ENCODE data around the gene FKBP3. TPM values are rescaled to one million over a fixed set of nuclear protein-coding genes. Genes with fewer than 3 reads are reported as not detected.

Gene FKBP3
- polyA plus RNA-seq, 3 donors, result 115 to 119 (median 119) TPM

- DNase-seq, result no peak
Observed at GRCh38 chr14:45068396-45068795, 65.9 kb downstream of the FKBP3 start.

- DNase-seq, result no peak
Observed at GRCh38 chr14:45066667-45067066, 67.6 kb downstream of the FKBP3 start.

GRCh38 chr14:45065956-45066355 lies 68.3 kb downstream of the FKBP3 start:
- DNase-seq, result no peak

Other genes starting within 250 kb of the FKBP3 start
- gene KLHL28, start 172.5 kb downstream of the FKBP3 start, polyA plus RNA-seq (ENCODE audit: insufficient read length in 3 of 3), result 10 to 100 TPM; 10.7 to 16.7 (median 14.9) TPM
- gene TOGARAM1, start 172.3 kb downstream of the FKBP3 start, polyA plus RNA-seq (ENCODE audit: insufficient read length in 3 of 3), result 10 to 100 TPM; 30.9 to 36.8 (median 34.8) TPM
- 10 to 100 TPM; 55.9 to 75.5 (median 69.7) TPM for gene PRPF39, start 50.4 kb downstream of the FKBP3 start, polyA plus RNA-seq (ENCODE audit: insufficient read length in 3 of 3)
- 10 to 100 TPM; 10.8 to 13.3 (median 13.3) TPM for gene FANCM, start 1.4 kb upstream of the FKBP3 start, polyA plus RNA-seq (ENCODE audit: insufficient read length in 3 of 3)
- 10 to 100 TPM; 37.1 to 49.6 (median 46.0) TPM for gene MIS18BP1, start 118.7 kb upstream of the FKBP3 start, polyA plus RNA-seq (ENCODE audit: insufficient read length in 3 of 3)